Hepatocyte (in vitro differentiated cells): ENCODE data around the gene TBCA.

Experiments used
- EZH2 ChIP-seq: fragments of 200-600 bp; sonication (generic); IDR thresholded peaks from 2 replicates; pipeline ENCODE4 v1.6.1; 2016; ENCODE audit warnings: antibody characterized with exemption, mild to moderate bottlenecking, borderline replicate concordance
- EZH2phosphoT487 ChIP-seq: fragments of 200-600 bp; sonication (generic); IDR thresholded peaks from one replicate; pipeline ENCODE4 v1.6.1; 2018; ENCODE audit warnings: antibody characterized with exemption, mild to moderate bottlenecking, low read depth, moderate library complexity; ENCODE audit not compliant: unreplicated experiment, severe bottlenecking
- TF ChIP-seq, protein P1 (sequence below): fragments of 200-600 bp; sonication (generic); IDR thresholded peaks from 2 replicates; pipeline ENCODE4 v1.5.1; 2016; ENCODE audit warnings: antibody characterized with exemption, mild to moderate bottlenecking; ENCODE audit not compliant: poor library complexity

DNA sequence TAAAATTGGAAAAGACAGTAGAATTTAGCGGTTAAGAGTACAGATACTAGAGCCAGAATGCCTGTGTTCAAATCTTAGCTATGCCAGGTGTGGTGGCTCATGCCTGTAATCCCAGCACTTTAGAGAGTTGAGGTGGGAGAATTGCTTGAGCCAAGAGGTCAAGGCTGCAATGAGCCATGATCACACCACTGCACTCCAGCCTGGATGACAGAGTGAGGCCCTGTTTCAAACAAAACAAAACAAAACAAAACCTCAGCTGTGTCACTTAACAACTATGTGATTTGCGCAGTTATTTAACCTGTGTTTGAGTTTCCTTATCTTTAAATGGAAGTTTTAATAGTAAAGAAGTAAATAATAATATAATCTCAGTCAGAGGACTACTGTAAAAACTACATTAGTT lies 68.3 kb downstream of the TBCA start:
- TF ChIP-seq, protein P1, sequence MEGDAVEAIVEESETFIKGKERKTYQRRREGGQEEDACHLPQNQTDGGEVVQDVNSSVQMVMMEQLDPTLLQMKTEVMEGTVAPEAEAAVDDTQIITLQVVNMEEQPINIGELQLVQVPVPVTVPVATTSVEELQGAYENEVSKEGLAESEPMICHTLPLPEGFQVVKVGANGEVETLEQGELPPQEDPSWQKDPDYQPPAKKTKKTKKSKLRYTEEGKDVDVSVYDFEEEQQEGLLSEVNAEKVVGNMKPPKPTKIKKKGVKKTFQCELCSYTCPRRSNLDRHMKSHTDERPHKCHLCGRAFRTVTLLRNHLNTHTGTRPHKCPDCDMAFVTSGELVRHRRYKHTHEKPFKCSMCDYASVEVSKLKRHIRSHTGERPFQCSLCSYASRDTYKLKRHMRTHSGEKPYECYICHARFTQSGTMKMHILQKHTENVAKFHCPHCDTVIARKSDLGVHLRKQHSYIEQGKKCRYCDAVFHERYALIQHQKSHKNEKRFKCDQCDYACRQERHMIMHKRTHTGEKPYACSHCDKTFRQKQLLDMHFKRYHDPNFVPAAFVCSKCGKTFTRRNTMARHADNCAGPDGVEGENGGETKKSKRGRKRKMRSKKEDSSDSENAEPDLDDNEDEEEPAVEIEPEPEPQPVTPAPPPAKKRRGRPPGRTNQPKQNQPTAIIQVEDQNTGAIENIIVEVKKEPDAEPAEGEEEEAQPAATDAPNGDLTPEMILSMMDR: no peak
- TF ChIP-seq EZH2phosphoT487 (no peak), EZH2 (no peak)
